Keratinocyte (primary cell): Measurements from ENCODE around the gene TBC1D5. TPM values are rescaled to one million over a fixed set of nuclear protein-coding genes. Genes with fewer than 3 reads are reported as not detected.

Source experiments
- DNase-seq: peaks from one replicate; pipeline ENCODE4 v3.0.0-alpha.2; 2011; ENCODE audit warnings: low read depth, missing footprints, low spot score
- FAIRE-seq: peaks from 2 replicates; lab custom pipeline; 2011; peaks lifted over from hg19 to GRCh38; lab: Jason Lieb, UNC
- H2AFZ ChIP-seq: 2 replicates; pipeline ENCODE4 v1.6.0; 2012; ENCODE audit warnings: low read length, control low read depth, inconsistent platforms; ENCODE audit not compliant: control insufficient read depth
- H3K27ac ChIP-seq: 2 replicates; pipeline ENCODE4 v1.5.1; 2011; ENCODE audit warnings: low read length; ENCODE audit not compliant: control insufficient read depth, insufficient read depth
- H3K27me3 ChIP-seq: 3 replicates; pipeline ENCODE4 v1.6.0; 2011; ENCODE audit warnings: low read length; ENCODE audit not compliant: control insufficient read depth, insufficient read depth; ENCODE audit errors: extremely low read depth
- H3K36me3 ChIP-seq, 2 experiments: 2 replicates in 1 of 2; 3 replicates in 1 of 2; pipeline ENCODE4 v1.5.1; 2011; ENCODE audit warnings: low read length in 2 of 2, mild to moderate bottlenecking in 1 of 2; ENCODE audit not compliant: control insufficient read depth in 2 of 2, insufficient read depth in 2 of 2; ENCODE audit errors: extremely low read depth in 1 of 2
- H3K4me1 ChIP-seq: 3 replicates; pipeline ENCODE4 v1.5.1; 2011; ENCODE audit warnings: low read length; ENCODE audit not compliant: control insufficient read depth, insufficient read depth; ENCODE audit errors: extremely low read depth
- H3K4me2 ChIP-seq: 3 replicates; pipeline ENCODE4 v1.6.0; 2011; ENCODE audit warnings: low read depth, low read length; ENCODE audit not compliant: control insufficient read depth, insufficient read depth; ENCODE audit errors: extremely low read depth
- H3K4me3 ChIP-seq, 3 experiments: fragments of 200-600 bp in 1 of 3; sonication (generic) in 1 of 3; 2 replicates in 2 of 3; 3 replicates in 1 of 3; pipeline ENCODE4 v1.5.1; 2011 to 2016; ENCODE audit warnings: low read length in 3 of 3, mild to moderate bottlenecking in 3 of 3, control low read depth in 2 of 3, inconsistent platforms in 1 of 3, low read depth in 1 of 3, mixed read lengths in 1 of 3, mixed run types in 1 of 3, moderate library complexity in 1 of 3; ENCODE audit not compliant: control insufficient read depth in 2 of 3, insufficient read depth in 2 of 3; ENCODE audit errors: extremely low read depth in 1 of 3
- H3K79me2 ChIP-seq: 2 replicates; pipeline ENCODE4 v1.6.0; 2012; ENCODE audit warnings: low read length; ENCODE audit not compliant: control insufficient read depth, insufficient read depth
- H3K9ac ChIP-seq: 3 replicates; pipeline ENCODE4 v1.6.0; 2011; ENCODE audit warnings: low read length; ENCODE audit not compliant: control insufficient read depth, insufficient read depth; ENCODE audit errors: extremely low read depth
- H3K9me1 ChIP-seq: 3 replicates; pipeline ENCODE4 v1.6.0; 2011; ENCODE audit warnings: low read length; ENCODE audit not compliant: control insufficient read depth, insufficient read depth; ENCODE audit errors: extremely low read depth
- H3K9me3 ChIP-seq: 2 replicates; pipeline ENCODE4 v1.5.1; 2012; ENCODE audit warnings: low read depth, low read length; ENCODE audit not compliant: control insufficient read depth
- H4K20me1 ChIP-seq: 3 replicates; pipeline ENCODE4 v1.6.0; 2011; ENCODE audit warnings: low read length; ENCODE audit not compliant: control insufficient read depth, insufficient read depth; ENCODE audit errors: extremely low read depth
- CTCF ChIP-seq, 3 experiments: IDR thresholded peaks in 1 of 3; conservative IDR thresholded peaks in 1 of 3; optimal IDR thresholded peaks in 1 of 3; 2 replicates in 2 of 3; 3 replicates in 1 of 3; pipeline versions ENCODE3 to v1.5.1; 2011; ENCODE audit warnings: low read length in 3 of 3, mild to moderate bottlenecking in 3 of 3, moderate library complexity in 2 of 3, control low read depth in 1 of 3, inconsistent platforms in 1 of 3; ENCODE audit not compliant: insufficient read depth in 2 of 3; ENCODE audit errors: extremely low read depth in 1 of 3
- EZH2 ChIP-seq: IDR thresholded peaks from one replicate; pipeline ENCODE4 v1.6.1; 2012; ENCODE audit warnings: inconsistent platforms, mild to moderate bottlenecking, low read length, moderate library complexity
- dilution Hi-C: fragments of 300-500 bp; cut with MboI; formaldehyde crosslinking; loops from one replicate; pipeline ENCODE4 v1.7.0; 2020; ENCODE audit warnings: low sequenced_read_pairs; ENCODE audit not compliant: extremely low pct_ligation_motif_present
- polyA plus RNA-seq, 5 experiments: library from polyadenylated mRNA; depleted of rRNA in 3 of 5; stranded (reverse) in 3 of 5; stranded (forward) in 1 of 5; unstranded in 1 of 5; fragments of >200 nt; gene quantifications; 1 replicate in 1 of 5; 2 replicates in 3 of 5; 3 replicates in 1 of 5; pipeline versions ENCODE4 v1.2.1 to v1.2.3, GENCODE V29; 2011 to 2012; ENCODE audit warnings: missing spikeins in 2 of 5, low read depth in 1 of 5, low replicate concordance in 1 of 5

Gene TBC1D5
- polyA plus RNA-seq, 1 donor (not counting 4 experiments of a cell fraction or from before 2014, with no cell fraction given), result 25.8 TPM

- no peaks in the 10 kb centered on the region for H3K4me1 ChIP-seq
- FAIRE-seq (no peak), DNase-seq (no peak)
- dilution Hi-C loops, result no loop called here
- H3K27ac ChIP-seq, result no peak overlapping the region
- no peaks in the 10 kb centered on the region for H3K79me2 ChIP-seq
- no peak overlapping the region for H3K9ac ChIP-seq
- TF ChIP-seq EZH2 (no peak), CTCF (optimal IDR thresholded peaks at IDR 0.05 in 1 of 3, IDR thresholded peaks at IDR 0.05 in 1 of 3, conservative IDR thresholded peaks at IDR 0.05 in 1 of 3; ENCODE audit: extremely low read depth in 1 of 3, insufficient read depth in 2 of 3, low read length in 3 of 3) (no peak)
- no peaks in the 10 kb centered on the region for H4K20me1 ChIP-seq
- H2AFZ ChIP-seq, result no peak overlapping the region
- no peaks in the 10 kb centered on the region for H3K27me3 ChIP-seq
- no peak overlapping the region for H3K4me3 ChIP-seq
- H3K9me1 ChIP-seq, result no peaks in the 10 kb centered on the region
- H3K36me3 ChIP-seq, result no peaks in the 10 kb centered on the region
- no peaks in the 10 kb centered on the region for H3K9me3 ChIP-seq
- H3K4me2 ChIP-seq, result no peak overlapping the region
Observed at GRCh38 chr3:17313746-17314145, 428.7 kb downstream of the TBC1D5 start.

GRCh38 chr3:17310983-17311382 lies 431.4 kb downstream of the TBC1D5 start:
- FAIRE-seq (no peak), DNase-seq (no peak)
- no peaks in the 10 kb centered on the region for H4K20me1 ChIP-seq
- no peaks in the 10 kb centered on the region for H3K27me3 ChIP-seq
- no peak overlapping the region for H3K4me2 ChIP-seq
- TF ChIP-seq CTCF (optimal IDR thresholded peaks at IDR 0.05 in 1 of 3, IDR thresholded peaks at IDR 0.05 in 1 of 3, conservative IDR thresholded peaks at IDR 0.05 in 1 of 3; ENCODE audit: extremely low read depth in 1 of 3, insufficient read depth in 2 of 3, low read length in 3 of 3) (no peak), EZH2 (no peak)
- no peak overlapping the region for H2AFZ ChIP-seq
- H3K4me1 ChIP-seq, result no peaks in the 10 kb centered on the region
- no peaks in the 10 kb centered on the region for H3K9me3 ChIP-seq
- no peak overlapping the region for H3K9ac ChIP-seq
- H3K4me3 ChIP-seq, result no peak overlapping the region
- H3K9me1 ChIP-seq, result no peaks in the 10 kb centered on the region
- H3K36me3 ChIP-seq, result no peaks in the 10 kb centered on the region
- H3K79me2 ChIP-seq, result no peaks in the 10 kb centered on the region
- no peak overlapping the region for H3K27ac ChIP-seq
- dilution Hi-C loops, result no loop called here
